GM19452 (cell line): ENCODE results near the gene APOBEC3G.

Source experiments
- ATAC-seq: cut with Tn5 transposase; IDR thresholded peaks from one replicate; pipeline ENCODE4 v1.9.1; 2021; ENCODE audit not compliant: unreplicated experiment

The APOBEC3G gene

GRCh38 chr22:39120983-39121382 is 43.9 kb downstream of the APOBEC3G start:
- ATAC-seq = no peak

GRCh38 chr22:39122772-39123470 is 45.8 kb downstream of the APOBEC3G start:
- ATAC-seq = no peak

- ATAC-seq = no peak
Observed at GRCh38 chr22:39123751-39124581, 46.9 kb downstream of the APOBEC3G start.

- no peak for ATAC-seq
Observed at GRCh38 chr22:39125622-39126021, 48.5 kb downstream of the APOBEC3G start.

GRCh38 chr22:39128508-39128907 is 51.4 kb downstream of the APOBEC3G start:
- no peak for ATAC-seq

- ATAC-seq = no peak
Observed at GRCh38 chr22:39129081-39129480, 52.0 kb downstream of the APOBEC3G start.

GRCh38 chr22:39129746-39130145 is 52.7 kb downstream of the APOBEC3G start:
- no peak for ATAC-seq

GRCh38 chr22:39130152-39130704 is 53.2 kb downstream of the APOBEC3G start:
- no peak for ATAC-seq

- ATAC-seq = no peak
Observed at GRCh38 chr22:39130892-39131855, 54.1 kb downstream of the APOBEC3G start.

GRCh38 chr22:39132281-39132680 is 55.2 kb downstream of the APOBEC3G start:
- ATAC-seq = no peak

- ATAC-seq = no peak
Observed at GRCh38 chr22:39132871-39133524, 55.9 kb downstream of the APOBEC3G start.

- ATAC-seq = no peak
Observed at GRCh38 chr22:39133871-39134270, 56.8 kb downstream of the APOBEC3G start.

GRCh38 chr22:39134366-39135091 is 57.5 kb downstream of the APOBEC3G start:
- ATAC-seq = no peak

GRCh38 chr22:39135092-39135896 is 58.2 kb downstream of the APOBEC3G start:
- no peak for ATAC-seq

GRCh38 chr22:39136317-39136716 is 59.2 kb downstream of the APOBEC3G start:
- no peak for ATAC-seq
